GM18526 (cell line): Measurements from ENCODE around the gene SHC3.

ENCODE experiments used
- POLR2A ChIP-seq: IDR thresholded peaks from 3 replicates; pipeline ENCODE4 v1.6.1; 2011; ENCODE audit not compliant: insufficient read length; ENCODE audit errors: extremely low read depth

SHC3 gene

DNA sequence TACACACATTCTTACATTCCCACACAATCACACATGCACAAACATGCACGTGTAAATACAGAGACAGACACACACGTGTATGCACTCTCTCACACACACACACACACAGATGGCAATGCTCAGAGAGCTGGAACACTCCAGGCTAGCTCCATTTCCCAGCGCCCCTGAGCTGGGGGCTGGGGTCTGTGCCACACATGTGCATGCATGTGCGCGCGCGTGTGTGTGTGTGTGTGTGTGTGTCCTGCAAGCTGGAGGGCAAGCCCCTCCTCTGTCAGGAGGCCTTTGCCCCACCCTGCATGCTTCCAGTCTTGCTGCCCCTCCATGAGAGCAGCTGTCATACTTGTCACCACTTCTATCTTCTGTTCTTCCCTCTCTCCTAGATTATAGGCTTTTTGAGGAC is 204.0 kb downstream of the SHC3 start:
- TF ChIP-seq POLR2A = no peak

DNA sequence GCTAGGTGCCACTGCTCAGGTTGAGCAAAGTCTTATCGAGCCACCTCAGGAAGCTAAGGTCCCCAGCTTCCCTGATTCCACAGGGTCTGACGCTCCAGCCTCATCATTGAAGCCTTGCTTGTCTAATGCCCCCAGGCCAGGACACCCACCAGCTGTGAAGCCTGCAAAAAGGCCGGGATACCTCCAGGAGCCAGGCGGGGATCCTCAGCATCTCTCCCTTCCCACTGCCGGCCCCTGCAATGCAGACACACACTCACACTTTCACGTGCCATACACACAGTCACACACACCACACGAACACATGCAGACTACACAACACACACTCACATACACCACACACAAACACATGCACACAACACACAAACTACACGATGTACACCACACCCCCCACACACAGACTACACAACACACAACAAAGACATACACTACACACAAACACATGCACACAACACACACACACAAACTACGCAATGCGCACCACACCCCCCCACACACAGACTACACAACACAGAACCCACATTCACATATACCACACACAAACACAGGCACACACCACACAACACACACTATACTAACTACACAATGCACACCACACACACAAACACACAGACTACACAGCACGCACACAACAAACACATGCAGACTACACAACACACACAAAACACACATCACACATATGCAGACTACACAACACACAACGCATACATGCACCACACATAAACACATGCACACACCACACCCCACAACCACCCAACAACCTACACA is 205.2 kb downstream of the SHC3 start:
- TF ChIP-seq POLR2A = no peak

GRCh38 chr9:88972401-88972800 is 206.2 kb downstream of the SHC3 start:
- TF ChIP-seq POLR2A = no peak

GRCh38 chr9:88971131-88971960 is 207.3 kb downstream of the SHC3 start:
- TF ChIP-seq POLR2A = no peak

DNA sequence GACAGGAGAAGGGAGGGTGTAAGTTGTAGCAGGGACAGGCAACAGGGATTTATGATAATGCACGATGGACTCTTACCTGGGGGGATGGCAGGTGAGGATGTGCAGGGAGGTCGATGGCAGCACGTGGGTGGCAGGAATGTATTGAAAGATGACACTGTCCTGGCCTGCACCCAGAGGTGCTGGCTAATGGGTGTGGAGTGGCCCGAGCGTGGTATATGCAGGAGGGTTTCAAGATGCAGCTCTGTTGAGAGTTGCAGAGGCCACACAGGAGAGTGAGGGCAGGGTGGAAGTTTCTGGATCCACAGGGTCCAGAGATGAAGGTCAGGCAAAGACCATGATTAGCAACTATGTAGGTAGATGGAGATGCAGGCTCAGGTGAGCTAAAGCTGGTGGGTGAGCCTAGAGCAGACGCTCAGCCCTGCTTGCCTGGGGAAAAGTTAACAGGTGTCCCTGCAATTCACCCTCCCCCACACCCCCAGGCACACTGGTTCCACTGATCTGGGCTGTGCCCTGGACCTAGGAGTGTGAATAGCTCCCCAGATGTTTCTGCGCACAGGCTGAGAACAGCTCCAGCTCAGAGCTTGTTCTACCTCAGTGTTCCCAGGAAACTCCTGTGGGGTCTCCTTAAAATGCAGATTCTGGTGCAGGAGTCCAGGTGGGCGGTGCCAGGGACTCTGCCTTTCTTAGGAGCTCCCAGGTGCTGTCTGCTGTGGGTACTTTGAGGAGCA is 208.8 kb downstream of the SHC3 start:
- no peak for TF ChIP-seq POLR2A

GRCh38 chr9:88968799-88969198 is 209.8 kb downstream of the SHC3 start:
- no peak for TF ChIP-seq POLR2A

GRCh38 chr9:88966894-88967676 is 211.5 kb downstream of the SHC3 start:
- TF ChIP-seq POLR2A = no peak

- TF ChIP-seq POLR2A = no peak
Observed at GRCh38 chr9:88965473-88965872, 213.1 kb downstream of the SHC3 start.

DNA sequence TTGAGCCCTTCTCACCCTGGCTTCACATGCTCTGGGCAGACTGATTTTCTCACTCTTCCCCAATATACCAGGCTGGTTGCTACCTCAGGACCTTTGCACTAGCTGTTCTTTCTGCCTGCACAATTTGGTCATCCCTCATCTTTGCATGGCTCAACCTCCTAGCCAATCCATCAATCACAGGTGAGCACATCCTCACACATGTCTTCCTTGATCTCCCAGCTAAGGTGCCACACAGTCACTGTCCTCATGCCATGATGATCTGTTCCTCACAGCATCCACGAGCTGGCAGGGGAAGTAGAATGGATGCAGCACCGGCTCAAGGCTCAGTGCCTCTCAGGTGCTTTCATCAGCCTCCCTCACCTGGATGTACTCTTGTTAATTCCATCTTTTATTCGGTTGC is 218.0 kb downstream of the SHC3 start:
- TF ChIP-seq POLR2A = no peak

- TF ChIP-seq POLR2A = no peak
Observed at GRCh38 chr9:88959727-88960469, 218.7 kb downstream of the SHC3 start.

DNA sequence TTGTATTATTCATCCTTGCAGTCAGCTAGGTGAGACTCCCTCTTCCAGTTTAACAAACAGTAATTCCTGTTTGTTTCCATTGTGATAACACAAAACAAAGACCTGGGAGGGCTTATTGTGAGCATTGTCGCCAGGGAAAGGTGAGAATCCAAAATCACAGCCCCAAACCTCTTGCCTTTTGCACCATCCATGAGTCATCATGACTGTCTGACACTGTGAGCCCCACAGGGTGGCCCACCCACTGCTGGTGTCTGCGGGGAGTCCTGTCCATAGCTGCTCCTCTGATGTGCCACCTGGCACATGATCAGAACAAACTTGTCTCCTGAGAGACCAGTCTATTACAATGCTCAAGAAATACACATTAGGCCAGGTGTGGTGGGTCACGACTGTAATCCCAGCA is 221.1 kb downstream of the SHC3 start:
- TF ChIP-seq POLR2A = no peak
